PC-3 (cell line): ENCODE results near the gene SULT1A1.
"Not testable (repeated sequence)": the region's sequence is repeated elsewhere in the genome, so short reads cannot be mapped to it uniquely, and the experiment has no call there.

ENCODE experiments used
- CTCF ChIP-seq: fragments of 300-600 bp; sonication (generic); conservative IDR thresholded peaks from 2 replicates; pipeline ENCODE4 v1.5.1; 2017; ENCODE audit warnings: antibody characterized with exemption, low read depth, mild to moderate bottlenecking, low read length
- EZH2phosphoT487 ChIP-seq: fragments of 300-600 bp; sonication (generic); IDR thresholded peaks from 2 replicates; pipeline ENCODE4 v1.6.1; 2018; ENCODE audit warnings: mild to moderate bottlenecking, antibody characterized with exemption, low read length, borderline replicate concordance

GRCh38 chr16:28637765-28638164, 27.9 kb upstream of the SULT1A1 start, which contains the start of gene NPIPB8:
- not testable (repeated sequence) for TF ChIP-seq CTCF, EZH2phosphoT487
